Right ventricle myocardium superior (tissue), 1 donor: ENCODE results near the gene ADPRS. TPM values are rescaled to one million over a fixed set of nuclear protein-coding genes. Genes with fewer than 3 reads are reported as not detected.

Source experiments
- ATAC-seq: fragments of 200-7000 bp; cut with Tn5 transposase; one replicate; pipeline ENCODE4 v1.9.1; 2020; ENCODE audit warnings: mild to moderate bottlenecking; ENCODE audit not compliant: poor library complexity
- DNase-seq: peaks from one replicate; pipeline ENCODE4 v3.0.0-alpha.2; 2020
- intact Hi-C: fragments of 100-400 bp; cut with DNase I; formaldehyde crosslinking; loops from one replicate; pipeline ENCODE4 v1.11.2; 2022
- long read RNA-seq: library from polyadenylated mRNA; unstranded; transcript quantifications from one replicate; pipeline ENCODE4 v2.0.0, GENCODE V29; 2021
- total RNA-seq: library from RNA; stranded (reverse); fragmentation: NEBNext Ultra II Directional; extraction: Animal tissue kit (Norgen Biotek cat#: 25700); gene quantifications from one replicate; pipeline ENCODE4 v1.2.1, GENCODE V29; 2021
- donor health status: DM: no; HTN: yes; CAD: no; lungs with severe emphysema.

The ADPRS gene
- total RNA-seq, result 19.1 TPM
- long read RNA-seq, transcript ADPRHL2-201 (6 exons, 1,668 nt), result major isoform, 62 of 70 reads
- long read RNA-seq, partial matches to known transcripts, result 3 of 70 reads
- long read RNA-seq, other reads (novel, unspliced or antisense), result 5 of 70 reads

- ATAC-seq (peak; percentile 96), DNase-seq (peak; percentile 94)
- intact Hi-C loops, result no loop called here
Observed at GRCh38 chr1:36088577-36089392, at the start of gene ADPRS. Gene ADPRS (plus strand): TSS chr1:36088892. CDS start chr1:36088905, 13 bp downstream.

- no peak for ATAC-seq
- intact Hi-C loops, result no loop called here
- DNase-seq, result no peak
Observed at GRCh38 chr1:36040238-36040637, 48.5 kb upstream of the ADPRS start.

- no peak for ATAC-seq
- DNase-seq, result no peak
- intact Hi-C loops, result no loop called here
Observed at GRCh38 chr1:36051821-36052220, 36.9 kb upstream of the ADPRS start.

GRCh38 chr1:36053978-36054377, 34.7 kb upstream of the ADPRS start:
- no peak for DNase-seq
- ATAC-seq, result no peak
- intact Hi-C loops, result no loop called here

- intact Hi-C loops, result no loop called here
- DNase-seq (no peak), ATAC-seq (no peak)
Observed at GRCh38 chr1:36055706-36056105, 33.0 kb upstream of the ADPRS start.

GRCh38 chr1:36062315-36062714, 26.4 kb upstream of the ADPRS start:
- ATAC-seq (no peak), DNase-seq (no peak)
- intact Hi-C loops, result no loop called here

- intact Hi-C loops, result no loop called here
- DNase-seq (no peak), ATAC-seq (no peak)
Observed at GRCh38 chr1:36067871-36068270, 20.8 kb upstream of the ADPRS start.

- intact Hi-C loops, result no loop called here
- ATAC-seq, result no peak
Observed at GRCh38 chr1:36068866-36069265, 19.8 kb upstream of the ADPRS start.

GRCh38 chr1:36070349-36070748, 18.3 kb upstream of the ADPRS start:
- no peak for DNase-seq
- no peak for ATAC-seq
- intact Hi-C loops, result no loop called here

More at GRCh38 chr1:36068866-36069265, 19.8 kb upstream of the ADPRS start:
- no peak for DNase-seq

GRCh38 chr1:36076979-36077573, 11.6 kb upstream of the ADPRS start:
- DNase-seq (no peak), ATAC-seq (no peak)
- intact Hi-C loops, result no loop called here

- DNase-seq (no peak), ATAC-seq (no peak)
- intact Hi-C loops, result no loop called here
Observed at GRCh38 chr1:36080236-36080635, 8.5 kb upstream of the ADPRS start.

- ATAC-seq (no peak), DNase-seq (no peak)
- intact Hi-C loops, result no loop called here
Observed at GRCh38 chr1:36080801-36081200, 7.9 kb upstream of the ADPRS start.

GRCh38 chr1:36081926-36082485, 6.7 kb upstream of the ADPRS start:
- DNase-seq (no peak), ATAC-seq (no peak)
- intact Hi-C loops, result no loop called here

GRCh38 chr1:36083219-36083618, 5.5 kb upstream of the ADPRS start:
- DNase-seq, result no peak
- intact Hi-C loops, result no loop called here
- ATAC-seq, result no peak

- ATAC-seq, result peak; percentile 11
- intact Hi-C loops, result no loop called here
- no peak for DNase-seq
Observed at GRCh38 chr1:36083635-36084496, 4.8 kb upstream of the ADPRS start, which contains the start of gene TEKT2. Gene TEKT2 (plus strand): TSS chr1:36084094. CDS start chr1:36084922, 828 bp downstream.

- no peak for ATAC-seq
- intact Hi-C loops, result no loop called here
- no peak for DNase-seq
Observed at GRCh38 chr1:36084497-36085115, 4.1 kb upstream of the ADPRS start.

GRCh38 chr1:36085126-36085525, 3.6 kb upstream of the ADPRS start:
- DNase-seq (no peak), ATAC-seq (no peak)
- intact Hi-C loops, result no loop called here
